ENCODE data around the gene CYP2C18.

DNA sequence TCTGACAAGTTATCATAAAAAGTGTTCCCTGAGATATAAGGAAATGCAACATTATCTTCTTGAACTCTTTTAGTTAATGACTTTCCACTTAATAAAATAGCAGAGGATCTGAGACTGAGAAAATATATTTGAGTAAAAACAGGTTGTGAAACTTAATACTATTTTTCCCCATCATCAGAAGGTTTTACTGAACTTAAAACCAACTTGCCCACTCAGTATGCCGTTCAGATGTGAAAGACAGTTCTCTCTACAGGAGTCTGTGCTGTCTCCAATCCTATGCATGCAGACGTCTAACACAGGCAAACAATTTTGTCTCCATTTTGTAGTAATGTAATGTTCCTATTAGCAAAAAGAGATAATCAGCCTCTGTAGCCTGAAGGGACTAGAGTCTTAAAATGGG, 38.2 kb upstream of the CYP2C18 start:
- TF ChIP-seq, protein P1, sequence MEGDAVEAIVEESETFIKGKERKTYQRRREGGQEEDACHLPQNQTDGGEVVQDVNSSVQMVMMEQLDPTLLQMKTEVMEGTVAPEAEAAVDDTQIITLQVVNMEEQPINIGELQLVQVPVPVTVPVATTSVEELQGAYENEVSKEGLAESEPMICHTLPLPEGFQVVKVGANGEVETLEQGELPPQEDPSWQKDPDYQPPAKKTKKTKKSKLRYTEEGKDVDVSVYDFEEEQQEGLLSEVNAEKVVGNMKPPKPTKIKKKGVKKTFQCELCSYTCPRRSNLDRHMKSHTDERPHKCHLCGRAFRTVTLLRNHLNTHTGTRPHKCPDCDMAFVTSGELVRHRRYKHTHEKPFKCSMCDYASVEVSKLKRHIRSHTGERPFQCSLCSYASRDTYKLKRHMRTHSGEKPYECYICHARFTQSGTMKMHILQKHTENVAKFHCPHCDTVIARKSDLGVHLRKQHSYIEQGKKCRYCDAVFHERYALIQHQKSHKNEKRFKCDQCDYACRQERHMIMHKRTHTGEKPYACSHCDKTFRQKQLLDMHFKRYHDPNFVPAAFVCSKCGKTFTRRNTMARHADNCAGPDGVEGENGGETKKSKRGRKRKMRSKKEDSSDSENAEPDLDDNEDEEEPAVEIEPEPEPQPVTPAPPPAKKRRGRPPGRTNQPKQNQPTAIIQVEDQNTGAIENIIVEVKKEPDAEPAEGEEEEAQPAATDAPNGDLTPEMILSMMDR (IDR thresholded peaks at IDR 0.05 in 4 of 5, conservative IDR thresholded peaks at IDR 0.05 in 1 of 5) = no peak
- no peak for TF ChIP-seq POLR2A (IDR thresholded peaks at IDR 0.05)

Measured in gastrocnemius medialis (tissue), 4 donors.